Astrocyte (in vitro differentiated cells and primary cell): ENCODE measurements around the gene DCLRE1A. TPM values are rescaled to one million over a fixed set of nuclear protein-coding genes. Genes with fewer than 3 reads are reported as not detected.

Source experiments
- DNase-seq: peaks from one replicate; pipeline ENCODE4 v3.0.0-alpha.2; 2010; ENCODE audit warnings: low read depth
- FAIRE-seq: peaks from 2 replicates; lab custom pipeline; 2011; peaks lifted over from hg19 to GRCh38; lab: Jason Lieb, UNC
- H2AFZ ChIP-seq: 2 replicates; pipeline ENCODE4 v1.6.0; 2012; ENCODE audit warnings: low read depth, low read length, inconsistent platforms
- H3K27ac ChIP-seq: 2 replicates; pipeline ENCODE4 v1.5.1; 2011; ENCODE audit warnings: low read depth, low read length, inconsistent platforms
- H3K27me3 ChIP-seq: 2 replicates; pipeline ENCODE4 v1.6.0; 2011; ENCODE audit warnings: low read length, inconsistent platforms; ENCODE audit not compliant: insufficient read depth
- H3K36me3 ChIP-seq: 2 replicates; pipeline ENCODE4 v1.5.1; 2011; ENCODE audit warnings: low read length, inconsistent platforms; ENCODE audit not compliant: insufficient read depth
- H3K4me1 ChIP-seq: 2 replicates; pipeline ENCODE4 v1.5.1; 2011; ENCODE audit warnings: low read length, inconsistent platforms; ENCODE audit not compliant: insufficient read depth
- H3K4me2 ChIP-seq: 2 replicates; pipeline ENCODE4 v1.6.0; 2012; ENCODE audit warnings: low read length, inconsistent platforms
- H3K4me3 ChIP-seq: 2 replicates; pipeline ENCODE4 v1.5.1; 2011; ENCODE audit warnings: low read depth, mild to moderate bottlenecking, low read length, inconsistent platforms; ENCODE audit not compliant: insufficient read depth
- H3K79me2 ChIP-seq: 2 replicates; pipeline ENCODE4 v1.6.0; 2012; ENCODE audit warnings: mild to moderate bottlenecking, low read length, inconsistent platforms; ENCODE audit not compliant: insufficient read depth
- H3K9ac ChIP-seq: 2 replicates; pipeline ENCODE4 v1.6.0; 2012; ENCODE audit warnings: mild to moderate bottlenecking, low read length, inconsistent platforms
- H3K9me3 ChIP-seq: 2 replicates; pipeline ENCODE4 v1.5.1; 2012; ENCODE audit warnings: low read depth, mild to moderate bottlenecking, low read length, inconsistent platforms; ENCODE audit not compliant: insufficient read depth
- H4K20me1 ChIP-seq: 2 replicates; pipeline ENCODE4 v1.6.0; 2012; ENCODE audit warnings: low read length, inconsistent platforms; ENCODE audit not compliant: insufficient read depth
- H3K27ac Mint-ChIP-seq: one replicate; pipeline ENCODE4 v1.8.0; 2021; ENCODE audit warnings: mild to moderate bottlenecking, mixed read lengths; ENCODE audit not compliant: unreplicated experiment
- H3K27me3 Mint-ChIP-seq: one replicate; pipeline ENCODE4 v1.8.0; 2021; ENCODE audit warnings: low read depth, mixed read lengths; ENCODE audit not compliant: unreplicated experiment
- H3K36me3 Mint-ChIP-seq: one replicate; pipeline ENCODE4 v1.8.0; 2021; ENCODE audit warnings: low read depth, mixed read lengths; ENCODE audit not compliant: unreplicated experiment
- H3K4me1 Mint-ChIP-seq: one replicate; pipeline ENCODE4 v1.8.0; 2021; ENCODE audit warnings: low read depth, mixed read lengths; ENCODE audit not compliant: unreplicated experiment
- H3K4me3 Mint-ChIP-seq: one replicate; pipeline ENCODE4 v1.8.0; 2021; ENCODE audit warnings: mild to moderate bottlenecking, moderate library complexity, mixed read lengths; ENCODE audit not compliant: unreplicated experiment
- H3K9me3 Mint-ChIP-seq: one replicate; pipeline ENCODE4 v1.8.0; 2021; ENCODE audit warnings: mild to moderate bottlenecking, mixed read lengths; ENCODE audit not compliant: unreplicated experiment
- EZH2 ChIP-seq: IDR thresholded peaks from 2 replicates; pipeline ENCODE4 v1.6.1; 2012; ENCODE audit warnings: mild to moderate bottlenecking, low read length, inconsistent platforms; ENCODE audit not compliant: insufficient read depth
- total RNA-seq: library from RNA; stranded (reverse); gene quantifications from 2 replicates; pipeline ENCODE4 v1.2.1, GENCODE V29; 2021
- TF ChIP-seq, protein P1 (sequence below): IDR thresholded peaks from 2 replicates; pipeline ENCODE4 v1.5.1; 2011; ENCODE audit warnings: low read depth, mild to moderate bottlenecking, inconsistent platforms, low read length, moderate library complexity; ENCODE audit not compliant: insufficient read depth

DCLRE1A gene
- total RNA-seq, 1 donor from 2014 or later: 3.8 TPM

DNA sequence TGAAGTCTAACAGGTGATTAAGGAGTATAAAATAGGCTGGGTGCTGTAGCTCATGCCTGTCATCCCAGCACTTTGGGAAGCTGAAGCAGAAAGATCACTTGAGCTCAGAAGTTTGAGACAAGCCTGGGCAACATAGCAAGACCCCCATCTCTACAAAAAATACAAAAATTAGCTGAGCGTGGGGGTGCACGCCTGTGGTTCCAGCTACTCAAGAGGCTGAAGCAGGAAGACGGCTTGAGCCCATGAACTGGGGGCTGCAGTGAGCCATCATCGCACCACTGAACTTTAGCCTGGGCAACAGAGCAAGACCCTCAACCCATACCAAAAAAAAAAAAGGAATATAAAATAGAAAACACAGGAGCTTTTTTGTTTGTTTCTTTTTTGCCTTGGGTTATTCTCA is 47.4 kb downstream of the DCLRE1A start:
- Mint-ChIP-seq H3K4me3 (no peak overlapping the region), H3K9me3 (no peaks in the 10 kb centered on the region), H3K27ac (no peak overlapping the region), H3K36me3 (no peaks in the 10 kb centered on the region), H3K4me1 (no peaks in the 10 kb centered on the region), H3K27me3 (peaks cover 24% of the 10 kb centered on the region)
- H3K4me1 ChIP-seq: no peaks in the 10 kb centered on the region
- H4K20me1 ChIP-seq: no peaks in the 10 kb centered on the region
- H3K79me2 ChIP-seq: no peaks in the 10 kb centered on the region
- no peak overlapping the region for H2AFZ ChIP-seq
- no peak overlapping the region for H3K9ac ChIP-seq
- H3K36me3 ChIP-seq: no peaks in the 10 kb centered on the region
- FAIRE-seq (no peak), DNase-seq (no peak)
- TF ChIP-seq, protein P1, sequence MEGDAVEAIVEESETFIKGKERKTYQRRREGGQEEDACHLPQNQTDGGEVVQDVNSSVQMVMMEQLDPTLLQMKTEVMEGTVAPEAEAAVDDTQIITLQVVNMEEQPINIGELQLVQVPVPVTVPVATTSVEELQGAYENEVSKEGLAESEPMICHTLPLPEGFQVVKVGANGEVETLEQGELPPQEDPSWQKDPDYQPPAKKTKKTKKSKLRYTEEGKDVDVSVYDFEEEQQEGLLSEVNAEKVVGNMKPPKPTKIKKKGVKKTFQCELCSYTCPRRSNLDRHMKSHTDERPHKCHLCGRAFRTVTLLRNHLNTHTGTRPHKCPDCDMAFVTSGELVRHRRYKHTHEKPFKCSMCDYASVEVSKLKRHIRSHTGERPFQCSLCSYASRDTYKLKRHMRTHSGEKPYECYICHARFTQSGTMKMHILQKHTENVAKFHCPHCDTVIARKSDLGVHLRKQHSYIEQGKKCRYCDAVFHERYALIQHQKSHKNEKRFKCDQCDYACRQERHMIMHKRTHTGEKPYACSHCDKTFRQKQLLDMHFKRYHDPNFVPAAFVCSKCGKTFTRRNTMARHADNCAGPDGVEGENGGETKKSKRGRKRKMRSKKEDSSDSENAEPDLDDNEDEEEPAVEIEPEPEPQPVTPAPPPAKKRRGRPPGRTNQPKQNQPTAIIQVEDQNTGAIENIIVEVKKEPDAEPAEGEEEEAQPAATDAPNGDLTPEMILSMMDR: no peak
- H3K27me3 ChIP-seq: peaks cover 10% of the 10 kb centered on the region
- no peak overlapping the region for H3K27ac ChIP-seq
- no peak overlapping the region for H3K4me2 ChIP-seq
- no peaks in the 10 kb centered on the region for H3K9me3 ChIP-seq
- H3K4me3 ChIP-seq: no peak overlapping the region

DNA sequence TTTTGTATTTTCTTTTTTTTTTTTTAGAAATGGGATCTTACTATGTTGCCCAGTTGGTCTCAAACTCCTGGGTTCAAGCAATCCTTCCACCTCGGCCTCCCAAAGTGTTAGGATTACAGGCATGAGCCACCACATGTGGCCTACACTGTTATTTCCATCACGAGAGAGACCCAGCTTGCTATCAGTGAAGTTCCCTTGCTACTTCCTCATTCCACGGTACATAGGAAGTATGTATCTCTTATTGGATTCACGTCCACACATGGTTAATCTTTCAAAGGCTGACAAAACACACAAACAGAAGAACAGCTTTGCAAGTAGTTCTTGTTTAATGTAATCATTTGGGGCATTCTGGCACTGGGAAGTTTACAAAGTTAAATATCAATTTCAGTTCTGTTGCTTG is 50.9 kb downstream of the DCLRE1A start:
- H3K4me1 ChIP-seq: no peaks in the 10 kb centered on the region
- no peak overlapping the region for H3K4me3 Mint-ChIP-seq
- H3K4me3 ChIP-seq: no peak overlapping the region
- H3K79me2 ChIP-seq: no peaks in the 10 kb centered on the region
- H3K27me3 Mint-ChIP-seq: peaks cover 9% of the 10 kb centered on the region
- DNase-seq (no peak), FAIRE-seq (no peak)
- H3K4me2 ChIP-seq: no peak overlapping the region
- no peaks in the 10 kb centered on the region for H3K36me3 ChIP-seq
- no peak overlapping the region for H3K27ac ChIP-seq
- no peaks in the 10 kb centered on the region for H3K9me3 Mint-ChIP-seq
- TF ChIP-seq EZH2: no peak
- TF ChIP-seq, protein P1: no peak
- no peaks in the 10 kb centered on the region for H3K36me3 Mint-ChIP-seq
- no peaks in the 10 kb centered on the region for H3K4me1 Mint-ChIP-seq
- H4K20me1 ChIP-seq: no peaks in the 10 kb centered on the region
- H3K9me3 ChIP-seq: no peaks in the 10 kb centered on the region
- no peak overlapping the region for H3K27ac Mint-ChIP-seq
- H3K27me3 ChIP-seq: peaks cover 11% of the 10 kb centered on the region
- no peak overlapping the region for H3K9ac ChIP-seq
- H2AFZ ChIP-seq: no peak overlapping the region

DNA sequence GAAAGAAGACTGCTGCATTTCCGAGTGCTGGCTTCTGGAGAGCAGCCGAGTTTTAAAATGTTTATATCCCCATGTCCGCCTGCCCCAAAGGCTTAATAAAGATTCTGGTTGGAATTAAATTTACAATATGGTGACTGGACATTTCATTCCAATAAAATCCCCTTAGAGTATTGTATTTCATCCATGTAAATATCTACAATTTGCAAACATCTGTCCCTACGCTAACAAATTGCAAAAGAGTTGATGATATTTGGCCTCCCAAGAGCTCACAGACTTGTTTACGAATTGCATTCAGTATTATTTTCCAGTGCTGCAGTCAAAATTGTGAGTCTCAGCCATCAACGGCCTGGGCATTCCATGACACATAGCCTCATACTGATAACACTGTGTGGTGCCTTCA is 52.3 kb downstream of the DCLRE1A start:
- Histone ChIP-seq H3K9ac (no peak overlapping the region), H2AFZ (no peak overlapping the region), H3K27me3 (peaks cover 17% of the 10 kb centered on the region), H3K9me3 (no peaks in the 10 kb centered on the region), H3K27ac (no peak overlapping the region), H4K20me1 (no peaks in the 10 kb centered on the region), H3K4me3 (no peak overlapping the region), H3K4me1 (no peaks in the 10 kb centered on the region), H3K36me3 (no peaks in the 10 kb centered on the region), H3K4me2 (no peak overlapping the region), H3K79me2 (no peaks in the 10 kb centered on the region)
- no peak overlapping the region for H3K27ac Mint-ChIP-seq
- H3K9me3 Mint-ChIP-seq: no peaks in the 10 kb centered on the region
- H3K4me3 Mint-ChIP-seq: no peak overlapping the region
- peaks cover 11% of the 10 kb centered on the region for H3K27me3 Mint-ChIP-seq
- FAIRE-seq (no peak), DNase-seq (no peak)
- no peaks in the 10 kb centered on the region for H3K4me1 Mint-ChIP-seq
- H3K36me3 Mint-ChIP-seq: no peaks in the 10 kb centered on the region
- no peak for TF ChIP-seq EZH2
- TF ChIP-seq, protein P1: no peak
